Hippocampal formation (tissue), 2 donors: ENCODE results near the gene CD300LF.
A peak's percentile ranks its signal among the peaks of the same experiment; 100 is the strongest.

Source experiments
- DNase-seq, 2 donors: peaks; one replicate each; lab custom pipeline; 2025; lab: John Stamatoyannopoulos, UW

Gene CD300LF

DNA sequence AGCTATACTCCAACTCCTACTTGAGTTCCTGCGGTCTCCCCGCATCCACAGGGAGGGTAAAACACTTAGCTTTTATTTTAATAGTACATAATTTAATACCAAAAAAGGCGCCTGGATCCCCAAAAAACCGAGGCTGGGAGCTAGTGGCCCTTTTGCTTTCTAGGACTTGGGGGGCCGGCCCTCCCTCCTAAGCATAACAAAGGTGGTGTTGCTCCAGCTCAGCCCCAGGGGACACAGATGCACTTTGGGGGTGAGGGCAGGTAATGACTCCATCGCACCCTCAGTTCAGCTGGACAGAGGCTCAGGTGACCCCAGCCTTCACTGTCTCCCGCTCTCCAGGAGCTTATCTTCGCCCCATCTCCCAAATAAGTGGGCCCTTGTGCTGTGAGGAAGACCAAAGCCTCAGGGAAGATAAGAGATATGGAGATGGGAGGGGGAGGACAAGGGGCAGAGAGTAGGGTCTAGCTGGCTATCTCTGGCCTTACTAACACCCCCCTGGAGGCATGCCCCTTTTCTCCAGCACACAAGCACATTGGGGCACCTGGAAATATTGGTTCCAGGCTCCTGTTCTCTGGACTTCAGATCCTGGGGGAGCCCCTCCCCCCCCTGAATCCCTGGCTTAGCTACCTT lies 32.9 kb upstream of the CD300LF start:
- DNase-seq = no peak

DNA sequence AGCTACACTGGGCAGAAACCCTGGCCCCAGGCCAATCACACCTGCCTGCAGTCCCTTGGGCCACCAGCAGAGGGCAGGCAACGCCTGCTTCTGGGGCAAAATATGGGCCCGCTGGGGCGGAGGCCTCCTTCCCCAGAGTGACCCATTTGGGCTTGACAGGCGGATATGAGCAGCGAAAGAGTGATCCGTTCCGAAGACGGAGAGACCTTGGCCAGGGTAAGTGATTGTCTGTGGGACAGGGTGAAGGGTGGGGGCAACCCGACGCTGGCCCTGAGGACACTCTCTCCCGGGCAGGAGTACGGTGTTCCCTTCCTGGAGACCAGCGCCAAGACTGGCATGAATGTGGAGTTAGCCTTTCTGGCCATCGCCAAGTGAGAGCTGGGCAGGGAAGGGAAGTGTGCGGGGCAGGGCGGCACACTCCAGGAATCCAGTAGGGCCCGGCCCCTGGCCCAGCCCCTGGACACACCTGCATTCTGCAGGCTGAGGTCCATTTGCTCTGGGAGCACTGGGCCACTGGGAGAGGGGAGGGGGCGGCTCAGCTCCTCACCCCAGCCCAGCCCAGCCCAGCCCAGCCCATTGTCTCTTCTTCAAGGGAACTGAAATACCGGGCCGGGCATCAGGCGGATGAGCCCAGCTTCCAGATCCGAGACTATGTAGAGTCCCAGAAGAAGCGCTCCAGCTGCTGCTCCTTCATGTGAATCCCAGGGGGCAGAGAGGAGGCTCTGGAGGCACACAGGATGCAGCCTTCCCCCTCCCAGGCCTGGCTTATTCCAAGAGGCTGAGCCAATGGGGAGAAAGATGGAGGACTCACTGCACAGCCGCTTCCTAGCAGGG lies 32.2 kb upstream of the CD300LF start:
- peak; percentile 18 to 78 for DNase-seq

GRCh38 chr17:74744349-74744713 lies 31.6 kb upstream of the CD300LF start:
- no peak for DNase-seq

- DNase-seq = no peak
Observed at GRCh38 chr17:74743755-74744154, 31.0 kb upstream of the CD300LF start.

DNA sequence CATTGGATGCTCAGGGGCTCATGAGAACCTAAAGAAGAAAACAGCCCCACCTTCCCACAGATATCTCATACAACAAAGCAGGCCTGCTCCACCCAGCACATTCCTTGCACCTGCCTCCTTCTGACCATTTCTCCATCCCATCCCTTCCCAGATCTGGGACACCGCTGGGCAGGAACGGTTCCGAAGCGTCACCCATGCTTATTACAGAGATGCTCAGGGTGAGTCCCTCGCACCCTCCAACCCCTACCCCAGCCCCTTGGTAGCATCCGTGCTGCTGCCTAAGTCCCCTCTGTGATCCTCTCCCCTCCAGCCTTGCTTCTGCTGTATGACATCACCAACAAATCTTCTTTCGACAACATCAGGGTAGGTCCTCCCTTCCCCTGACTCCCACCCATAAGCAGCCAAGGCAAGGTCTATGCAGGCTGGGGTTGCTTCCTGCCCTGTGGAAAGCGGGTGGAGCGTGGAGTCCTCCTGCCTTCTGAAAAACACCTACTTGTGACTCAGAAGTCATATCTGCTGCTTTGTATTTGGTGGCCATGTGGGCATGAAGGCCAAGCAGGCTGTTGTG lies 30.3 kb upstream of the CD300LF start:
- DNase-seq = no peak

DNA sequence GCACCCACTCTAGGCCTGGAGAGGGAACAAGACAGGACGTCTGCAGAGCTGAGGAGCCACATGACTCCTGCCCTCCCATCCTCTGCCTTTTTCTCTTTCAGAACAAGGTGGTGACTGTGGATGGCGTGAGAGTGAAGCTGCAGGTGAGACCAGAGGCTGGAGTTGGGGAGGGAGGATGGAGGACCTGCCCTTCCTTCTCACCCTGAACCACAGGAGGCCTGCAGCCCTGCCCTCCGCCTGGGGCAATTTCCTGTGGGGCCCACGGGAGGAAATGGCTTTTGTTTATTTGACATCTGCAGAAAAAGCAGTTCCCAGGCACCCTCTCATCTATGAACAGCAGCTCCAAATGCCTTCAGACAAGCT lies 29.4 kb upstream of the CD300LF start:
- DNase-seq = no peak

DNA sequence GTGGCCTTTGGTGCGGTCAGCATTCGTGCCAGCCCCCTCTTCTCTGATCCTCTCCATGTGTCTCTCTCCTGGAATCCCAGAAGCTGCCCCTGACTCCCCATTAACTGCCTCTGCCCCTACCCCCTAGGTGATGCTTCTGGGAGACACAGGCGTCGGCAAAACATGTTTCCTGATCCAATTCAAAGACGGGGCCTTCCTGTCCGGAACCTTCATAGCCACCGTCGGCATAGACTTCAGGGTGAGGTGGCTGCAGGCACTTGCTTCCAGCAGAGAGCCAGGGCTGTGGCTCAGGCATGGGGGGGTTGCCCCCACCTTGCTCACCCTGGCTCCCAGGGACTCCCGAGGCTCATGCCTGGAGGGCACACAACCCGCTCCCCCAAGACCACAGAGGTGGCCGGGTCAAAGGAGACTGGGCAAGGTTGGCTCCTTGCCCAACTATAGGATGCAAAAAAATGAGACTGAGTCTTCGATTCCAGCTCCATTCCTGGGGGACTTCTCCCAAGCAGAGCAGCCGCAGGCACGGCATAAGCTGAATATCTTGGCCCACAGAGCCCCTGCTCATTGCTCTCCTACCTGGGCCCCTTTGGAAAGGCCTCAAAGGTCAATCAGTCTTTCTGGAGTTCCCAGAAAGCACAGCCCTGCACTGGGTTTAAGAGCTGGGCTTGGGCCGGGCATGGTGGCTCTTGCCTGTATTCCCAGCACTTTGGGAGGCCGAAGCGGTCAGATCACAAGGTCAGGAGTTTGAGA lies 28.1 kb upstream of the CD300LF start:
- no peak for DNase-seq

GRCh38 chr17:74740173-74740572 lies 27.4 kb upstream of the CD300LF start:
- no peak for DNase-seq

DNA sequence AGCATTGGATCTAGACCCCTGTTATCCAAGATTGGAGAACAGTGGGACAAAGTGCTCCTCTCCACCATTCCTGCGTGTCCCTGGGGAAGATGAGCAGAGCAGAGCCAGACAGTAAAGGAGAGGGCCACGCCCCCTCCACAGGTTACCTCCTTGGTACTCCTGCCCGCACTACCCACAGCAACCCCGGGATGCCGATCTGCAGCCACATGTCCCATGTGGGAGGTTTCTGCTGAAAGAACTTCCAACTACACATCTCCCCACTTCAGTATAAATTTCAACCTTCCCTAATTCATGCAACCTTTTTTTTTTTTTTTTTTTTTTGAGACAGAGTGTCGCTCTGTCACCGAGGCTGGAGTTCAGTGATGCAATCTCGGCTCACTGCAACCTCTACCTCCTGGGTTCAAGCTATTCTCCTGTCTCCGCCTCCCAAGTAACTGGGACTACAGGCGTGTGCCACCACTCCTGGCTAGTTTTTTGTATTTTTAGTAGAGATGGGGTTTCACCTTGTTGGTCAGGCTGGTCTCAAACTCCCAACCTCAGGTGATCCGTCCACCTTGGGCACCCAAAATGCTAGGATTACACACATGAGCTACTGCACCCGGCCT lies 26.6 kb upstream of the CD300LF start:
- DNase-seq = no peak

DNA sequence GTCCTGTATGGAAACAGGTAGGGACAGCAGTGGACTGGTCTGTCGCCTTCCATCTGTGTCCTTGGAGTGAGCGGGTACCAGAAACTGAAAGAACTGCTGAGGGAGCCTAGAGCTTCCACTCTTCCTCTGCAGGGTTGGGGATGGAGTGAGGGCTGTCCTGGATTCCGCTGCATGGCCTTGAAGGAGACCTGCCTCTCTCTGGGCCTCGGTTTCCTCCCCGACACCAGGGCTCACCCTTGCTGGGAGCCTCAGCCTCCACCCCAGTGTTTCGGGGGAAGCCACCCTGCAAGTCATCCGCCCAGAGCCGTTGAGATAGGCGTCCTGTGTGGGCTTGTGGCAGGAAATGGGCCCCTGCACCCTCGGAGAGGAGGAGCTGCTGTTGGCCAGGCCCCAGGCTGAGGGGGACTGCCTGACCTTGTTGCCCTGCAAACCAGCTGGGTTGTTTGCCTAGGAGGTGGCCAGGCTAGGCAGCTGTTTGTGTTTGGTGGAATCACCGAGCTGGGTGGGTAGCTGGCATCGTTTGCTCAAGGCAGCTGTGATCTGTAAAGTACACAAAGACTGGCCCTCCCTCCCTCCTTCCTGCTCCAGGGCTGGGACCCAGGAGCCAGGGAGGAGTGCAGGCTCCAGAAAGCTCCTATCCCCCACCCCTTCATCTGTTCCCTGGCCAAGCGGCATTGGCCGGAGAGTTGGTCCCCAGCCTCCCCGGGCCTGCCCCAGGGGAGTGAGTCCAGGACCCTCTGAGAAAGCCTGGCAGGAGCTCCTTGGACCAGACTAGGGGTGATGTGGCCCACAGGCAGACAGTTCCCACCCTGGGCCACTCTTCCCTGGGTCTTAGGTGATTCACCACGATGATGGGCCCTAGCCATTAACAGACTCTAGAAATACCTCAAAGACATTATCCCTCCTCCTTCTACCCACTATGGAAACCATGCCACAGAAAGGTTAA lies 25.6 kb upstream of the CD300LF start:
- DNase-seq = no peak

GRCh38 chr17:74737299-74738050 lies 24.8 kb upstream of the CD300LF start:
- DNase-seq = no peak

DNA sequence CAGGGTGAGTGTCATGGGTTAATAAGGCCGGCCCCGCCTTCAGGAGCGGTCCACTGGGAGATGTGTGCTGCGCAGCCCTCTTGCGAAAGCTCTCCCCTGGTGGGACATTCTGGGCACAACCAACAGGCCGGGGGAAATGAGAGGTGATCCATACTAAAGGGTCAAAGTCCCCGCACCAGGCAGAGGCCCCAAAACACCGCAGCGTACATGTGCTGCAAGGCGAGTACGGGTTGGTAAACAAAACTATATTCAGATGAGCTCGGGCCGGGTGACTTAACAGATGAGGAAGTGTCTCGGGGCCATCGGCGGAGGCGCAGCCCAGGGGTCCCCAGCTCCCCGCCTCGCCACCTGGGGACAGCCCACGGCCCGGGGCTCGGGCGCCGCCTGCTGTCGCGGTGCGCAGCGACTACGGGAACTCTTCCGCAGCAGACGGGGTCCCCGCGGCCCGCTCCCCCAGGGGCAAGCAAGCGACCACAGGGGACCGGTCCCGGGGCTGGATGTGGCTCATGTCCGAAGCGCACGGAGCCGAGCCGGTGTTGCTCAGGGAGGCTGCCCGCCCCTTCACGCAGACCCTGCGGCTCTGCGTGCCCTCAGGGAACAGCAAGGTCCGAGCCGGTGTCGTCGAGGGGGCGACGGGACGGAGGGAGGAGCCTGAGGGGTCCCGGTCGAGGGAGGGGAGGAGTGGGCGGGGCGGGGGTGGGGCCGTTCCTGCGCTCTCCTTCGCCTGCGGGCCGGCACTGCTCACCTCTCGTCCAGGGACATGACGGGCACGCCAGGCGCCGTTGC lies 24.0 kb upstream of the CD300LF start, which contains the start of gene RAB37:
TSS of gene RAB37 (plus strand) at position 744 of the 786 bp plus-strand sequence. CDS start at position 761, 17 bp downstream.
- DNase-seq = no peak

DNA sequence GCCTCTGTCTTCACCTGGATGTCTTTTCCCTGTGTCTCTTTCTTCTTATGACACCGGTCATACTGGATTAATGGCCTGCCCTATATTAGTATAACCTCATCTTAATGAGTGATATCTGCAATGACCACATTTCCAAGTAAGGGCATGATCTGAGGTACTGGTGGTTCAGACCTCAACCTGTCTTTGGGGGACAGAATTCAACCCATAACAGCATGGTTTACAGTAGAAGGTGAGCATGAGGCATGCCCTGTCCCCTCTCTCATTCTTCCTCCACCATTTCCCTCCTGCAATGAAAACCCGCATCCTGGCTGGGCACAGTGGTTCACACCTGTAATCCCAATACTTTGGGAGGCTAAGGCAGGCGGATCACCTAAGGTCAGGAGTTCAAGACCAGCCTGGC lies 21.5 kb upstream of the CD300LF start:
- DNase-seq = no peak

DNA sequence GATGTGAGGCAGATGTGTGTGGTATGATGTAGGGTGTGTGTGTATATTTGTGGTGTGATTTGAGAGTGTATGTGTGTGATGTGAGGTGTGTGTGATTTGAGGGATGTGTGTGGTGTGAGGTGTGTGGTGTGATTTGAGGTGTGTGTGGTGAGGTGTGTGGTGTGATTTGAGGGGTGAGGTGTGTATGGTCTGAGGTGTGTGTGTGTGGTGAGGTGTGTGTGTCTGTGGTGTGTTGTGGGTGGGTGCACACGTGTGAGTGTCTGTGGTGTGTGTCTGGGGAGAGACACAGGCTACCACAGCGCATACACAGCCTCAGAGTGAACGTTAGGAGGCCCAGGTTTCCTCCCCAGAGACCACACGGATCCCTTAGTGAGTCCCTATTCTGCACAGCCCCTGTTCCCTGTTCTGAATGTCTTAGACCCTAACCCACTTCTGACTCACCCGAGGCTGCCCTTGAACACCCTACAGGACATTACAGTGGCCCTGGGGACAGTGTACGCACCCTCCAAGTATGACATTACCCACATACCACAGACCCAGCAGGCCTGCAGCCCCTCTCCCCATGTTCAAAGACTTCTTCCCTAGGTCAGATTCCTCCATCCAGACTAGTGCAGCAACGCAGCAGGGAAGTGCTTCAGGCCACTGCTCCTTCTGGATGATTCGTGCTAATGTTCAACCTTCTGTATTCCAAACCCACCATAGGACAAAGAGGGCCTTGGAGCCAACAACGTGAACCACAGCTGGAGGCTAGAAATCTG lies 20.8 kb upstream of the CD300LF start:
- no peak for DNase-seq

GRCh38 chr17:74732042-74732867 lies 19.5 kb upstream of the CD300LF start:
- DNase-seq = no peak

DNA sequence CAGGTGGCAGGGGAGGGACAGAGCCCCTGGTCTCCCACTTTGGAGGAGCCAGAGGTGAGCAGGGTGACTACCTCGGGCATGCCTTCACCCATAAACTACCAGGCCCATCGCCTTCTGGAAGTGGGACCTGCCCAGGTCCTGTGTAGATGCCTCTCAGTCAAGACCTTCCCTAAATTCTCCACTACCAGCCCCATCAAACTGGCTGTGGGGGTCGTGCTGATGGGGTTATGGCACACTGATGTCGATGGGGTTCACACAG lies 18.6 kb upstream of the CD300LF start:
- no peak for DNase-seq

GRCh38 chr17:74730491-74731346 lies 18.0 kb upstream of the CD300LF start:
- DNase-seq = no peak
